HFF-Myc (cell line): Measurements from ENCODE around the gene COA1.

Source experiments
- DNase-seq: peaks from one replicate; pipeline ENCODE4 v3.0.0-alpha.2; 2011; ENCODE audit warnings: low read depth; ENCODE audit errors: extremely low read depth
- H3K4me3 ChIP-seq: replicated peaks from 2 replicates; pipeline ENCODE4 v1.5.1; 2011; ENCODE audit warnings: low read depth, mild to moderate bottlenecking, control low read depth, low read length
- CTCF ChIP-seq: IDR thresholded peaks from 2 replicates; pipeline ENCODE4 v1.5.1; 2012; ENCODE audit warnings: mild to moderate bottlenecking, low read depth, low read length, control low read depth; ENCODE audit errors: missing control alignments

Gene COA1

DNA sequence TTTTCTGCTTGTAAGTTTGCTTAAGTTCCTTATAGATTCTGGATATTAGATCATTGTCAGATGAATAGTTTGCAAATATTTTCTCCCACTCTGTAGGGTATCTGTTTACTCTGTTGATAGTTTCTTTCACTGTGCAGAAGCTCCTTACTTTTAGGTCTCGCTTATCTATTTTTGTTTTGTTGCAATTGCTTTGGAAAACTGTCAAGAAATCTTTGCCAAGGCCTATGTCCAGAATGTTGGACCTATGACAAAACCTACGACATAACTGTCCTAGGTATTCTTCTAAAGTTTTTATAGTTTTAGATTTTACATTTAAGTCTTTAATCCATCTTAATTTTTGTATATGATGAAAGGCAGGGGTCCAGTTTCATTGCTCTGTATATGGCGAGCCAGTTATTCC, 27.4 kb downstream of the COA1 start:
- no peak for DNase-seq
- TF ChIP-seq CTCF, result no peak
- H3K4me3 ChIP-seq, result no peak overlapping the region

GRCh38 chr7:43701500-43701854, 27.8 kb downstream of the COA1 start:
- H3K4me3 ChIP-seq, result no peak overlapping the region
- TF ChIP-seq CTCF, result no peak
- DNase-seq, result no peak

DNA sequence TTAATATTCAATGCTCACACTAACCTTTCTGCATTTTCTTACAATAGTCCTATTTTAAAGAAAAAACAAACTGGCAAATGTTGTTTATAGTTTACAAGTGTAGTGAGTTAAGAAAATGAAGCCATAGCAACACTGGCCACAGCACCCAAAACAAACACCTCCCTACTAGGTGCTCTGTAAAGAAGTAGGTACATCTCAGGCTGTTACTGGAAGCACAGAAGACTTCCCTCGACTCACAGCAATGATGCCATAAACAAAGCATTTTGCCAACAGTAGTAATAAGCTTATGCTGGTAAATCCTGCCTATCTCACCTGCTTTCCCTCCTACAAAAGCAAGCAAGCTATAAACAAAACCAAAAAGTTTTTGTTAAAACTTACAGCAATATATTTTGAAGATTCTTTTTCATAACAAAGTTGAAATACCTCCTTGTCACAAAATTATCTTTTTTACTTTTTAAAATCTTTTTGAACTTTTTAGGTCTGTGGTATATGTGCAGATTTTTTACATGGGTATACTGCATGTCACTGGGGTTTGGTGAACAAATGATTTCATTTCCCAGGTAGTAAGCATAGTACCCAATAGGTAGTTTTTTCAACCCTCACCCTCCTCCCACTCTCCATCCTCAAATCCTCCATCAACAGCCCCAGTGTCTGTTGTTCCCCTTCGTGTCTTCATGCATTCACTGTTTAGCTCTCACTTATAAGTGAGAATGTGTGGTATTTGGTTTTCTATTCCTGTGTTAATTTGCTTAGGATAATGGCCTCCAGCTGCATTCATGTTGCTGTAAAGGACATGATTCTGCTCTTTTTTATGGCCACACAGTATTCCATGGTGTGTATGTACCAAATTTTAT, 28.4 kb downstream of the COA1 start:
- no peak for TF ChIP-seq CTCF
- no peak for DNase-seq
- no peak overlapping the region for H3K4me3 ChIP-seq

- H3K4me3 ChIP-seq, result no peak overlapping the region
- peak; percentile 49 for TF ChIP-seq CTCF
- DNase-seq, result peak; percentile 51
Measured at GRCh38 chr7:43700059-43700501, 29.2 kb downstream of the COA1 start.

- TF ChIP-seq CTCF, result no peak
- H3K4me3 ChIP-seq, result no peak overlapping the region
- DNase-seq, result no peak
Measured at GRCh38 chr7:43698460-43699255, 30.7 kb downstream of the COA1 start.

- H3K4me3 ChIP-seq, result no peak overlapping the region
- no peak for DNase-seq
- no peak for TF ChIP-seq CTCF
Measured at GRCh38 chr7:43697690-43698089, 31.6 kb downstream of the COA1 start.
